Adrenal gland (tissue), 12 donors: ENCODE results near the gene TOX2. TPM values are rescaled to one million over a fixed set of nuclear protein-coding genes. Genes with fewer than 3 reads are reported as not detected.
A peak's percentile ranks its signal among the peaks of the same experiment; 100 is the strongest.

Experiments used
- DNase-seq, 7 donors: peaks; one replicate each; pipeline ENCODE4 v3.0.0-alpha.2; 2019 to 2020
- H3K27ac ChIP-seq, 5 donors: fragments of 200-600 bp; sonication (generic) in 4 of 5; 1 replicate in 3 of 5; 2 replicates in 2 of 5; pipeline versions ENCODE4 v1.5.1 to v1.8.0; 2016 to 2020; ENCODE audit warnings: mild to moderate bottlenecking in 1 of 5
- H3K27me3 ChIP-seq: fragments of 200-600 bp; 2 replicates; pipeline ENCODE4 v1.8.0; 2021
- H3K36me3 ChIP-seq, 2 donors: fragments of 200-600 bp; replicated peaks in 1 of 2; 1 replicate in 1 of 2; 2 replicates in 1 of 2; pipeline versions ENCODE4 v1.5.1 to v1.8.0; 2018 to 2022
- H3K4me1 ChIP-seq, 2 donors: fragments of 200-600 bp; replicated peaks in 1 of 2; 1 replicate in 1 of 2; 2 replicates in 1 of 2; pipeline versions ENCODE4 v1.5.1 to v1.8.0; 2018 to 2021
- H3K4me3 ChIP-seq, 4 donors: fragments of 200-600 bp; sonication (generic) in 3 of 4; one replicate each; pipeline ENCODE4 v1.5.1; 2016 to 2018
- H3K9me3 ChIP-seq, 3 donors: fragments of 200-600 bp; sonication (generic) in 1 of 3; replicated peaks in 1 of 3; 1 replicate in 2 of 3; 2 replicates in 1 of 3; pipeline versions ENCODE4 v1.5.1 to v1.8.0; 2016 to 2021
- CTCF ChIP-seq, 6 experiments: fragments of 450-650 bp in 4 of 6; fragments of 200-600 bp in 2 of 6; sonication (generic) in 1 of 6; IDR thresholded peaks; 1 replicate in 5 of 6; 2 replicates in 1 of 6; pipeline versions ENCODE4 v1.5.1 to v1.8.0; 2016 to 2021; ENCODE audit warnings: antibody characterized with exemption in 6 of 6, mild to moderate bottlenecking in 2 of 6, moderate library complexity in 1 of 6
- POLR2A ChIP-seq, 2 donors: fragments of 450-650 bp; IDR thresholded peaks; one replicate each; pipeline ENCODE4 v1.6.1; 2017; ENCODE audit warnings: antibody characterized with exemption in 2 of 2, mild to moderate bottlenecking in 2 of 2, moderate library complexity in 1 of 2
- WGBS, 4 donors: extraction: QIAGEN DNeasy Blood & Tissue Kit in 2 of 4; methylation state at CpG; one replicate each; pipeline versions ENCODE4 v1.1.5 to v1.1.7; 2013 to 2017; 5-methylcytosine and 5-hydroxymethylcytosine counted together
- intact Hi-C, 2 donors: fragments of 100-400 bp; cut with DNase I; formaldehyde crosslinking; loops; one replicate each; pipeline versions ENCODE4 v1.14.1 to v1.15.0; 2022 to 2023
- polyA plus RNA-seq, 3 donors: library from polyadenylated mRNA; stranded (reverse); fragments of 200-250 nt in 2 of 3; fragments of 350-450 nt in 1 of 3; fragmentation: Illumina TruSeq in 1 of 3; extraction: RNeasy Lipid Tissue Mini Kit (QIAGEN cat#74804) in 1 of 3; gene quantifications; one replicate each; pipeline ENCODE4 v1.2.3, GENCODE V29; 2013 to 2014
- total RNA-seq, 9 donors: library from RNA; depleted of rRNA in 4 of 9; stranded (reverse); fragments of >200 nt in 4 of 9; fragments of 120-200 nt in 1 of 9; fragmentation: NEBNext Ultra II Directional in 1 of 9; extraction: Animal tissue kit (Norgen Biotek cat#: 25700) in 1 of 9; gene quantifications; one replicate each; pipeline versions ENCODE4 v1.1.0 to v1.2.4, GENCODE V29; 2013 to 2023
- donor health status: healthy with polysubstance abuse.
- donor health status: Bipolar disorder and iron deficiency.
- donor health status: DM: yes; HTN: yes; CAD: no.
- donor health status: DM: no; HTN: no; CAD: no.
- donor health status: DM: no; HTN: no; CAD: no.
- donor health status: DM: yes; HTN: yes; CAD: no.

TOX2 gene
- total and polyA plus RNA-seq, 12 donors: 0.33 to 7.6 (median 2.8) TPM

GRCh38 chr20:44017211-44017610, 102.6 kb downstream of the TOX2 start:
- no peaks in the 10 kb centered on the region for H3K9me3 ChIP-seq

GRCh38 chr20:44017905-44018258, 103.2 kb downstream of the TOX2 start:
- no peak overlapping the region for H3K27ac ChIP-seq
- TF ChIP-seq POLR2A (IDR thresholded peaks at IDR 0.05): no peak
- TF ChIP-seq CTCF (IDR thresholded peaks at IDR 0.05): no peak
- no peak overlapping the region for H3K4me3 ChIP-seq
- intact Hi-C loops: no loop called here
- peaks cover 0 to 26% of the 10 kb centered on the region in 2 donors for H3K4me1 ChIP-seq
- H3K9me3 ChIP-seq: no peaks in the 10 kb centered on the region
- 45 to 54% (median 48%) methylated on average over 4 of the region's 4 CpGs for WGBS, 4 donors
- H3K27me3 ChIP-seq: peaks cover 5% of the 10 kb centered on the region
- no peak for DNase-seq
- no peaks in the 10 kb centered on the region for H3K36me3 ChIP-seq

More at GRCh38 chr20:44017211-44017610, 102.6 kb downstream of the TOX2 start:
- Histone ChIP-seq H3K4me1 (peaks cover 0 to 26% of the 10 kb centered on the region in 2 donors), H3K4me3 (no peak overlapping the region), H3K27me3 (peaks cover 5% of the 10 kb centered on the region), H3K36me3 (no peaks in the 10 kb centered on the region), H3K27ac (no peak overlapping the region)
- WGBS, 4 donors: 86 to 92% (median 90%) methylated on average over 9 to 11 of the region's 11 CpGs
- TF ChIP-seq CTCF (IDR thresholded peaks at IDR 0.05) (no peak), POLR2A (IDR thresholded peaks at IDR 0.05) (no peak)
- no peak for DNase-seq
- intact Hi-C loops: no loop called here

GRCh38 chr20:44018259-44018941, 103.7 kb downstream of the TOX2 start:
- 41 to 45% (median 43%) methylated on average over 14 to 15 of the region's 15 CpGs for WGBS, 4 donors
- H3K4me1 ChIP-seq: peaks cover 0 to 26% of the 10 kb centered on the region in 2 donors
- H3K27ac ChIP-seq: no peak overlapping the region
- peak; percentile 35 to 89 (median 44) for DNase-seq
- H3K36me3 ChIP-seq: no peaks in the 10 kb centered on the region
- H3K4me3 ChIP-seq: no peak overlapping the region
- TF ChIP-seq POLR2A (IDR thresholded peaks at IDR 0.05) (no peak), CTCF (IDR thresholded peaks at IDR 0.05) (no peak)
- no peaks in the 10 kb centered on the region for H3K9me3 ChIP-seq
- intact Hi-C loops: no loop called here
- H3K27me3 ChIP-seq: peaks cover 5% of the 10 kb centered on the region

- DNase-seq: peak in 1 of 7 donors; percentile 27
- Histone ChIP-seq H3K9me3 (no peaks in the 10 kb centered on the region), H3K4me1 (peaks cover 0 to 26% of the 10 kb centered on the region in 2 donors), H3K4me3 (no peak overlapping the region), H3K36me3 (no peaks in the 10 kb centered on the region), H3K27ac (no peak overlapping the region), H3K27me3 (peaks cover 5% of the 10 kb centered on the region)
- 49 to 76% (median 64%) methylated on average over 2 of the region's 2 CpGs for WGBS, 4 donors
- TF ChIP-seq CTCF (IDR thresholded peaks at IDR 0.05): no peak
- TF ChIP-seq POLR2A (IDR thresholded peaks at IDR 0.05): no peak
- intact Hi-C loops: no loop called here
Measured at GRCh38 chr20:44018942-44019637, 104.4 kb downstream of the TOX2 start.
